Common myeloid progenitor, CD34-positive (primary cell): Measurements from ENCODE around the gene SIAH2.

Experiments used
- CTCF ChIA-PET: fragments of 350-600 bp; sonication (Branson Sonifier 250); formaldehyde crosslinking; loops from one replicate; lab custom pipeline; 2021; ENCODE audit warnings: antibody characterized with exemption; lab: Charles Lee
- POLR2A ChIA-PET: fragments of 350-600 bp; sonication (Branson Sonifier 250); formaldehyde crosslinking; loops from one replicate; lab custom pipeline; 2021; ENCODE audit warnings: antibody characterized with exemption; lab: Charles Lee
- DNase-seq, 3 donors: peaks; one replicate each; pipeline versions ENCODE4 v3.0.0 to v3.0.0-alpha.2; 2013
- H3K27ac ChIP-seq, 2 experiments: 1 replicate in 1 of 2; 2 replicates in 1 of 2; pipeline ENCODE4 v1.7.0; 2013; ENCODE audit warnings: inconsistent platforms in 2 of 2, low read length in 2 of 2, mild to moderate bottlenecking in 2 of 2, low read depth in 1 of 2, moderate library complexity in 1 of 2; ENCODE audit not compliant: severe bottlenecking in 2 of 2, insufficient read depth in 1 of 2, poor library complexity in 1 of 2
- H3K27me3 ChIP-seq, 5 experiments: replicated peaks in 2 of 5; 1 replicate in 3 of 5; 2 replicates in 2 of 5; pipeline versions ENCODE4 v1.6.1 to v1.7.0; 2013; ENCODE audit warnings: low read length in 4 of 5, mild to moderate bottlenecking in 2 of 5, moderate library complexity in 2 of 5, inconsistent platforms in 1 of 5; ENCODE audit not compliant: insufficient read depth in 5 of 5, control insufficient read depth in 4 of 5
- H3K36me3 ChIP-seq, 4 experiments: 1 replicate in 2 of 4; 2 replicates in 2 of 4; pipeline versions ENCODE4 v1.6.1 to v1.7.0; 2013; ENCODE audit warnings: low read length in 3 of 4, control low read depth in 1 of 4, mild to moderate bottlenecking in 1 of 4; ENCODE audit not compliant: control insufficient read depth in 4 of 4, insufficient read depth in 4 of 4
- H3K4me1 ChIP-seq, 4 experiments: 1 replicate in 3 of 4; 2 replicates in 1 of 4; pipeline versions ENCODE4 v1.6.1 to v1.7.1; 2013; ENCODE audit warnings: low read length in 3 of 4, mild to moderate bottlenecking in 3 of 4, control low read depth in 1 of 4, inconsistent platforms in 1 of 4, moderate library complexity in 1 of 4; ENCODE audit not compliant: control insufficient read depth in 4 of 4, insufficient read depth in 4 of 4; ENCODE audit errors: control extremely low read depth in 1 of 4
- H3K4me3 ChIP-seq, 7 experiments: 1 replicate in 4 of 7; 2 replicates in 3 of 7; pipeline versions ENCODE4 v1.5.1 to v1.7.0; 2013; ENCODE audit warnings: mild to moderate bottlenecking in 7 of 7, low read length in 6 of 7, moderate library complexity in 6 of 7, inconsistent platforms in 2 of 7, low read depth in 2 of 7, control low read depth in 1 of 7; ENCODE audit not compliant: insufficient read depth in 4 of 7, control insufficient read depth in 1 of 7; ENCODE audit errors: extremely low read depth in 1 of 7
- H3K9me3 ChIP-seq, 5 experiments: 1 replicate in 4 of 5; 2 replicates in 1 of 5; pipeline versions ENCODE4 v1.6.1 to v1.7.1; 2013; ENCODE audit warnings: low read length in 4 of 5, mild to moderate bottlenecking in 2 of 5, inconsistent platforms in 1 of 5, low read depth in 1 of 5, moderate library complexity in 1 of 5; ENCODE audit not compliant: control insufficient read depth in 4 of 5, insufficient read depth in 2 of 5; ENCODE audit errors: control extremely low read depth in 1 of 5
- WGBS: methylation state at CpG from one replicate; pipeline ENCODE4 v1.1.5; 2013; ENCODE audit not compliant: insufficient coverage; 5-methylcytosine and 5-hydroxymethylcytosine counted together

SIAH2 gene

DNA sequence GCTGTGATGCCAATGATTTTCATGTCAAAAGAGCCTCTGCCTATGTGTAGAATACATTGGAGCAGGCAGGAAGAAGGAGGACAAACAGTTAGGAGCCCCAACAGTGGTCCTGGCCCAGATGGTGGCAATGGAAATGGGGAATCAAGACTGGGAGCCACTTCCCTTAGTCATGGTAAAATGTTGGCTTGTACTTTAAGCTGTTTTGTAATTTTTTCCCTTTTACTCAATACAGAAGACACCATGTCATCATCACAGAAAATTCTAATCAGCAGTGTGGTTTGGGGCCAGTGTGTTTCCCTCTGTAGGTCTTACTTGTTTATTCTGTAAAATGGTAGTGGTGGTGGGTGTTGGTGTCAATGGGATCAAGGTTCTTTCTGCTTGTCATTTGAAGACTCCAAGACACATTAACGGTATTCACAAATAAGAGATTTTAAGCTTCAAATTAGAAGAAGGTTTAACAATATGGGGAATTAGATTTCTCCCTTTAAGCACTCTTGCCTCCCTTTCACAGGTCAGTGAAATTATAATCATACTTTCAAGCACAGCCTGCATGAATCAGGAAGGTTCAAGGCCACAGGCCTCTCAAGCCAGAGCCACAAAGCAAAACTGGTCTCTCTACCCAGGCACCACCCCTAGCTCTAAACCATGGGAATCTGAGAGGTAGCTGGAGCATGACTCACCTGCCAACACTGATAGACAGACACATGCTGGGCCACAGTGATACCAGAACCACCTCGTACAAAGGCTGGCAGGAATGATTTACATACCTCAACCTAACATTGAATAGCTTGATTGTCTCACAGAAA is 24.9 kb downstream of the SIAH2 start:
- no peak overlapping the region for H3K27ac ChIP-seq

GRCh38 chr3:150736903-150737832 is 25.8 kb downstream of the SIAH2 start:
- Histone ChIP-seq H3K27ac (no peak overlapping the region), H3K4me3 (no peak overlapping the region), H3K9me3 (no peaks in the 10 kb centered on the region), H3K27me3 (no peaks in the 10 kb centered on the region), H3K4me1 (peaks cover 0 to 8% (median 2%) of the 10 kb centered on the region in 4 experiments), H3K36me3 (peaks cover 6 to 17% (median 12%) of the 10 kb centered on the region in 4 experiments)
- WGBS: 88% methylated on average over 8 of the region's 8 CpGs
- DNase-seq: no peak
- CTCF ChIA-PET: interaction anchor here (2.4 kb wide), 1 partner anchor 15 kb away, joined by 8 read pairs; no protein-coding TSS in a partner anchor
- POLR2A ChIA-PET: interaction anchor here (0.5 to 1.7 kb wide), 2 partner anchors 8 to 78 kb away, joined by 4 to 6 read pairs; no protein-coding TSS in a partner anchor

More for the DNA sequence above, 24.9 kb downstream of the SIAH2 start:
- H3K27me3 ChIP-seq: no peaks in the 10 kb centered on the region
- H3K4me3 ChIP-seq: no peak overlapping the region
- H3K9me3 ChIP-seq: no peaks in the 10 kb centered on the region
- CTCF ChIA-PET: no interaction called here
- POLR2A ChIA-PET: interaction anchor here (0.9 to 1.7 kb wide), 2 partner anchors 9 to 216 kb away, joined by 3 to 4 read pairs; no protein-coding TSS in a partner anchor
- peak in 1 of 3 donors; percentile 42 for DNase-seq
- peaks cover 6 to 21% (median 15%) of the 10 kb centered on the region in 4 experiments for H3K36me3 ChIP-seq
- peaks cover 0 to 8% (median 2%) of the 10 kb centered on the region in 4 experiments for H3K4me1 ChIP-seq
- WGBS: no CpG with 5 or more reads among the region's 2 CpGs

DNA sequence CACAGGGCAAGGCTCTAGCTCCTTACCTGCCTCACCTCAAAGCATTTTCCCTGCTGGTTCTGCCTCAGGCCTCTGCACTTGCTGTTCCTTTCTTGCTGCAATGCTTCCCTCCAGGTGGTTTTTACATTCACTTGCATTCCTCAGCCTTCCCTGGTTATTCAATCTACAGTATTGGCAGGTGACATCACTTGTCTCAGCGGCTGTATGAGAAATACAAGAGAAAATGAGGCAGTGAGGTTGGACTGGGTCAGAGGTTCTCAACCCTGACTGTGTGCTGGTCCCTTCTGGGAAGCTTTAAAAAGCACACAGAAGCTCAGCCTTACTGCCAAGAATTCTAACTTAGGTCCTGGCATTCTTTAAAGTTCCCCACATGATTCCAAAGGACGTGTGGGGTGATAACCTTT is 26.7 kb downstream of the SIAH2 start:
- DNase-seq: no peak
- Histone ChIP-seq H3K9me3 (no peaks in the 10 kb centered on the region), H3K27me3 (no peaks in the 10 kb centered on the region), H3K4me1 (peaks cover 0 to 8% (median 2%) of the 10 kb centered on the region in 4 experiments), H3K4me3 (no peak overlapping the region), H3K36me3 (peaks cover 3 to 9% (median 6%) of the 10 kb centered on the region in 4 experiments), H3K27ac (no peak overlapping the region)
- WGBS: 90% methylated on average over 2 of the region's 2 CpGs
- POLR2A ChIA-PET: interaction anchor here (0.5 kb wide), 1 partner anchor 79 kb away, joined by 6 read pairs; no protein-coding TSS in a partner anchor
- CTCF ChIA-PET: interaction anchor here (1.1 to 2.4 kb wide), 2 partner anchors 14 to 26 kb away, joined by 3 to 8 read pairs; no protein-coding TSS in a partner anchor

GRCh38 chr3:150734795-150735119 is 28.2 kb downstream of the SIAH2 start:
- Histone ChIP-seq H3K4me1 (peaks cover 0 to 8% (median 2%) of the 10 kb centered on the region in 4 experiments), H3K36me3 (no peaks in the 10 kb centered on the region), H3K9me3 (no peaks in the 10 kb centered on the region), H3K27ac (no peak overlapping the region), H3K27me3 (no peaks in the 10 kb centered on the region), H3K4me3 (no peak overlapping the region)
- no peak for DNase-seq
- ChIA-PET POLR2A (no interaction called here), CTCF (interaction anchor here (1.1 kb wide), 2 partner anchors 12 to 29 kb away, joined by 3 read pairs; no protein-coding TSS in a partner anchor)
- 94% methylated on average over 1 of the region's 1 CpG for WGBS

GRCh38 chr3:150733936-150734794 is 28.8 kb downstream of the SIAH2 start:
- no peaks in the 10 kb centered on the region for H3K9me3 ChIP-seq
- peaks cover 0 to 8% (median 2%) of the 10 kb centered on the region in 4 experiments for H3K4me1 ChIP-seq
- no peaks in the 10 kb centered on the region for H3K36me3 ChIP-seq
- ChIA-PET POLR2A (no interaction called here), CTCF (interaction anchor here (1.1 kb wide), 2 partner anchors 13 to 29 kb away, joined by 3 read pairs; no protein-coding TSS in a partner anchor)
- H3K4me3 ChIP-seq: no peak overlapping the region
- 100% methylated on average over 5 of the region's 9 CpGs for WGBS
- H3K27me3 ChIP-seq: no peaks in the 10 kb centered on the region
- no peak overlapping the region for H3K27ac ChIP-seq
- no peak for DNase-seq

DNA sequence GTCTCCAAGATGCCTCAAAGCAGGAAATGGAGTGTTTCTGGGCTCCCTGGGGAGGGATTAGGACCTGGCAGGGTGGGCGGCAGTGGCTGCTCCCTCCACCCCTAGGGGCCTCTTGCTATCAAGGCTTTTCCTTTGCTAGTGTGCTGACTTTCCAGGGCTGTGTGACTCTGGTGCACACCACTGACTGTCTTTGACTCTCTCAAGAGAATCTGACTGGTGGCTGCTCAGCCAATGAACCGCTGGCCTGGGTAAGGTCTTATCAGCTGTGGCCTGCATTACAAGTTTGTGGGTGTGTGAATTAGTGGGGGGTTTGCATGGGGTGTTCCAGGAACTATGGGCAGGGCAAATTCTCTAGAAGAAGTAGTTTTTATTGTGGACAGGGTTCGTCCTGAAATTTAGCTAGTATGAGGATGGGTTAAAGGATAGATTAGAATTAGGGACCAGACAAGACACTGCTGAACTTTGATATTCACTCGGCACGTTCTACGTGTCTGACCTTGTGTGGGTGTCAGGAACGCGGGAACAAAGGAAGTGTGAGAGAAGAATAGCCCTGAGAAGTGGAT is 29.5 kb downstream of the SIAH2 start:
- no peak overlapping the region for H3K4me3 ChIP-seq
- 95% methylated on average over 6 of the region's 8 CpGs for WGBS
- H3K27ac ChIP-seq: no peak overlapping the region
- ChIA-PET POLR2A (no interaction called here), CTCF (interaction anchor here (1.2 kb wide), 1 partner anchor 10 kb away, joined by 4 read pairs; no protein-coding TSS in a partner anchor)
- H3K27me3 ChIP-seq: no peaks in the 10 kb centered on the region
- H3K4me1 ChIP-seq: peaks cover 0 to 8% (median 2%) of the 10 kb centered on the region in 4 experiments
- no peaks in the 10 kb centered on the region for H3K36me3 ChIP-seq
- DNase-seq: peak; percentile 34 to 77 (median 60)
- H3K9me3 ChIP-seq: no peaks in the 10 kb centered on the region
